ACC112 (cell line): ENCODE data around the gene CEP85L.

Experiments
- H2AFZ ChIP-seq: fragments of 200-600 bp; sonication (generic); one replicate; pipeline ENCODE4 v1.6.0; 2017; ENCODE audit warnings: antibody characterized with exemption, low read length; ENCODE audit not compliant: unreplicated experiment
- H3K27ac ChIP-seq: fragments of 200-600 bp; sonication (generic); 2 replicates; pipeline ENCODE4 v1.5.1; 2014; ENCODE audit warnings: low read depth, mild to moderate bottlenecking, antibody characterized with exemption, low read length, moderate library complexity
- H3K27me3 ChIP-seq: fragments of 200-600 bp; sonication (generic); 2 replicates; pipeline ENCODE4 v1.6.1; 2014; ENCODE audit warnings: mild to moderate bottlenecking, antibody characterized with exemption, low read length, moderate library complexity, mixed read lengths; ENCODE audit not compliant: insufficient read depth
- H3K36me3 ChIP-seq: fragments of 200-600 bp; sonication (generic); 2 replicates; pipeline ENCODE4 v1.6.1; 2016; ENCODE audit warnings: mild to moderate bottlenecking, antibody characterized with exemption, low read length, moderate library complexity, mixed read lengths; ENCODE audit not compliant: insufficient read depth
- H3K4me1 ChIP-seq: fragments of 200-600 bp; sonication (generic); one replicate; pipeline ENCODE4 v1.6.1; 2016; ENCODE audit warnings: low read length, mixed read lengths; ENCODE audit not compliant: insufficient read depth, unreplicated experiment, control insufficient read depth
- H3K4me3 ChIP-seq: fragments of 200-600 bp; sonication (generic); 2 replicates; pipeline ENCODE4 v1.5.1; 2014; ENCODE audit warnings: mild to moderate bottlenecking, low read depth, low read length
- H3K79me2 ChIP-seq: fragments of 200-600 bp; sonication (generic); one replicate; pipeline ENCODE4 v1.6.0; 2016; ENCODE audit warnings: low read length; ENCODE audit not compliant: control insufficient read depth, unreplicated experiment, insufficient read depth

Gene CEP85L

DNA sequence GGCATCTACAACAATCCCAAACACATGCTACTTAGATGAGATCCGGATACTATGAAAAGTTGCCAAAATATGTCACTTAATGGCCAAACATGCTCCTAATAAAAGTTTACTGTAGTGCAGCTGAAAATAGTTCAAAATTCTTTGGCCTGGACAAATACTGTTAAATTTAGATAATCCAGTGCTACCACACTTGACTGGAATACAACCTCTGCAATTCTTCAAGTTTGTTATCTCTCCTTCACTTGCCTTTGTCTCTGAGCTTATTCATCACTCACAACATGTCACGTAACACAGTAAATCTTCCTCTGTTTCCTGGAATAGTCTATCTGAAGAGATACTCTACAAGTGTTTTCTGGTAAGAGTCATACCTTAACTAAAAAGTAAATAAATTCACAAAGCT is 113.8 kb downstream of the CEP85L start:
- peaks cover 4% of the 10 kb centered on the region for H3K79me2 ChIP-seq
- H3K4me1 ChIP-seq = no peaks in the 10 kb centered on the region
- H2AFZ ChIP-seq = no peak overlapping the region
- no peak overlapping the region for H3K4me3 ChIP-seq
- H3K36me3 ChIP-seq = no peaks in the 10 kb centered on the region
- H3K27ac ChIP-seq = no peak overlapping the region
- H3K27me3 ChIP-seq = no peaks in the 10 kb centered on the region

GRCh38 chr6:118536478-118536877 is 114.9 kb downstream of the CEP85L start:
- no peak overlapping the region for H3K4me3 ChIP-seq
- peaks cover 9% of the 10 kb centered on the region for H3K79me2 ChIP-seq
- no peaks in the 10 kb centered on the region for H3K27me3 ChIP-seq
- no peak overlapping the region for H3K27ac ChIP-seq
- H3K36me3 ChIP-seq = no peaks in the 10 kb centered on the region
- H2AFZ ChIP-seq = no peak overlapping the region
- H3K4me1 ChIP-seq = no peaks in the 10 kb centered on the region

GRCh38 chr6:118535176-118535844 is 116.1 kb downstream of the CEP85L start:
- H3K27ac ChIP-seq = no peak overlapping the region
- H2AFZ ChIP-seq = no peak overlapping the region
- H3K27me3 ChIP-seq = no peaks in the 10 kb centered on the region
- H3K79me2 ChIP-seq = peaks cover 18% of the 10 kb centered on the region
- no peaks in the 10 kb centered on the region for H3K4me1 ChIP-seq
- no peaks in the 10 kb centered on the region for H3K36me3 ChIP-seq
- H3K4me3 ChIP-seq = no peak overlapping the region

GRCh38 chr6:118530942-118531341 is 120.4 kb downstream of the CEP85L start:
- H3K27ac ChIP-seq = no peak overlapping the region
- H3K4me1 ChIP-seq = no peaks in the 10 kb centered on the region
- H3K27me3 ChIP-seq = no peaks in the 10 kb centered on the region
- H2AFZ ChIP-seq = no peak overlapping the region
- H3K4me3 ChIP-seq = no peak overlapping the region
- peaks cover 20% of the 10 kb centered on the region for H3K79me2 ChIP-seq
- H3K36me3 ChIP-seq = no peaks in the 10 kb centered on the region

- no peaks in the 10 kb centered on the region for H3K4me1 ChIP-seq
- H3K4me3 ChIP-seq = no peak overlapping the region
- H3K79me2 ChIP-seq = peaks cover 20% of the 10 kb centered on the region
- H3K36me3 ChIP-seq = no peaks in the 10 kb centered on the region
- H2AFZ ChIP-seq = no peak overlapping the region
- H3K27me3 ChIP-seq = no peaks in the 10 kb centered on the region
- no peak overlapping the region for H3K27ac ChIP-seq
These were observed 121.6 kb downstream of the CEP85L start for GRCh38 chr6:118529756-118530155.

GRCh38 chr6:118528129-118528528 is 123.3 kb downstream of the CEP85L start:
- Histone ChIP-seq H3K27ac (no peak overlapping the region), H3K27me3 (no peaks in the 10 kb centered on the region), H3K4me1 (no peaks in the 10 kb centered on the region), H3K79me2 (peaks cover 20% of the 10 kb centered on the region), H3K4me3 (no peak overlapping the region), H2AFZ (no peak overlapping the region), H3K36me3 (no peaks in the 10 kb centered on the region)

GRCh38 chr6:118525913-118526780 is 125.2 kb downstream of the CEP85L start:
- Histone ChIP-seq H3K4me3 (no peak overlapping the region), H3K4me1 (no peaks in the 10 kb centered on the region), H3K36me3 (no peaks in the 10 kb centered on the region), H3K79me2 (peaks cover 12% of the 10 kb centered on the region), H3K27ac (no peak overlapping the region), H3K27me3 (no peaks in the 10 kb centered on the region), H2AFZ (no peak overlapping the region)

GRCh38 chr6:118524686-118525085 is 126.7 kb downstream of the CEP85L start:
- no peak overlapping the region for H3K4me3 ChIP-seq

GRCh38 chr6:118523216-118523615 is 128.2 kb downstream of the CEP85L start:
- no peak overlapping the region for H3K27ac ChIP-seq
- H3K4me1 ChIP-seq = no peaks in the 10 kb centered on the region
- no peaks in the 10 kb centered on the region for H3K36me3 ChIP-seq
- no peaks in the 10 kb centered on the region for H3K27me3 ChIP-seq
- H3K79me2 ChIP-seq = peaks cover 4% of the 10 kb centered on the region
- H3K4me3 ChIP-seq = no peak overlapping the region
- H2AFZ ChIP-seq = no peak overlapping the region

More at GRCh38 chr6:118524686-118525085, 126.7 kb downstream of the CEP85L start:
- H3K27ac ChIP-seq = no peak overlapping the region
- no peaks in the 10 kb centered on the region for H3K4me1 ChIP-seq
- H3K79me2 ChIP-seq = peaks cover 5% of the 10 kb centered on the region
- no peaks in the 10 kb centered on the region for H3K27me3 ChIP-seq
- no peak overlapping the region for H2AFZ ChIP-seq
- H3K36me3 ChIP-seq = no peaks in the 10 kb centered on the region

- Histone ChIP-seq H3K27ac (no peak overlapping the region), H3K4me1 (no peaks in the 10 kb centered on the region), H3K27me3 (no peaks in the 10 kb centered on the region), H3K4me3 (no peak overlapping the region), H2AFZ (no peak overlapping the region), H3K79me2 (peaks cover 4% of the 10 kb centered on the region), H3K36me3 (no peaks in the 10 kb centered on the region)
These were observed 129.0 kb downstream of the CEP85L start for GRCh38 chr6:118522422-118522821.

DNA sequence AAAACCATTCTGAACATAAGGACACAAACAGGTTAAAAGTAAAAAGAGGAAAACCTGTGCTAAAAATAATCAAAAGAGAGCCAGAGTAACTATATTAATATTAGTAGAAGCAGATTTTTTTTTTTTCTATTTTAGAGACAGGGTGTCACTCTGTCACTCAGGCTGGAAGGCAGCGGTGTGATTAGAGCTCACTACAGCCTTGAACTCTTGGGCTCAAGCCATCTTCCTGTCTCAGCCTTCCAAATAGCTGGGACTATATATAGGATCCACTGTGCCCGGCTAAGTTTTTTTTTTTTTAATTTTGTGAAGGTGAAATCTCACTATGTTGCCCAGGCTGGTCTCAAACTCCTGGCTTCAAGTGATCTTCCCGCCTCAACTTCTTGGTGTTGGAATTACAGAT is 136.7 kb downstream of the CEP85L start:
- no peaks in the 10 kb centered on the region for H3K36me3 ChIP-seq
- H3K79me2 ChIP-seq = no peaks in the 10 kb centered on the region
- H3K27me3 ChIP-seq = no peaks in the 10 kb centered on the region
- H3K27ac ChIP-seq = no peak overlapping the region
- H3K4me1 ChIP-seq = no peaks in the 10 kb centered on the region
- H2AFZ ChIP-seq = no peak overlapping the region
- H3K4me3 ChIP-seq = no peak overlapping the region
